Lung (tissue), 12 donors: ENCODE results near the gene MOGAT2. TPM values are rescaled to one million over a fixed set of nuclear protein-coding genes. Genes with fewer than 3 reads are reported as not detected.

Experiments
- ATAC-seq: fragments of 200-7000 bp; cut with Tn5 transposase; one replicate; pipeline ENCODE4 v1.9.1; 2020; ENCODE audit warnings: moderate number of reproducible peaks; ENCODE audit not compliant: insufficient read depth, low FRiP score
- DNase-seq, 3 donors: peaks; one replicate each; pipeline ENCODE4 v3.0.0-alpha.2; 2013 to 2017
- H3K27ac ChIP-seq, 2 donors: one replicate each; pipeline ENCODE4 v1.5.1; 2013; ENCODE audit warnings: mild to moderate bottlenecking in 2 of 2, moderate library complexity in 2 of 2, control low read depth in 1 of 2, inconsistent platforms in 1 of 2, low read depth in 1 of 2, low read length in 1 of 2
- H3K27me3 ChIP-seq, 3 donors: one replicate each; pipeline ENCODE4 v1.5.1; 2013; ENCODE audit warnings: low read length in 2 of 3; ENCODE audit not compliant: control insufficient read depth in 3 of 3, insufficient read depth in 3 of 3
- H3K36me3 ChIP-seq, 4 donors: one replicate each; pipeline ENCODE4 v1.5.1; 2013; ENCODE audit warnings: low read length in 4 of 4, mild to moderate bottlenecking in 1 of 4, moderate library complexity in 1 of 4; ENCODE audit not compliant: control insufficient read depth in 4 of 4, insufficient read depth in 4 of 4
- H3K4me1 ChIP-seq, 5 donors: one replicate each; pipeline ENCODE4 v1.5.1; 2013; ENCODE audit warnings: low read length in 5 of 5, mild to moderate bottlenecking in 2 of 5, moderate library complexity in 1 of 5; ENCODE audit not compliant: control insufficient read depth in 5 of 5, insufficient read depth in 5 of 5
- H3K4me3 ChIP-seq: one replicate; pipeline ENCODE4 v1.5.1; 2013; ENCODE audit warnings: mild to moderate bottlenecking, control low read depth, moderate library complexity
- H3K9ac ChIP-seq, 2 donors: one replicate each; pipeline ENCODE4 v1.5.1; 2013; ENCODE audit warnings: low read length in 2 of 2, control low read depth in 1 of 2; ENCODE audit not compliant: insufficient read depth in 1 of 2
- H3K9me3 ChIP-seq, 4 donors: one replicate each; pipeline ENCODE4 v1.5.1; 2013; ENCODE audit warnings: low read length in 3 of 4, mild to moderate bottlenecking in 1 of 4, moderate library complexity in 1 of 4; ENCODE audit not compliant: control insufficient read depth in 4 of 4, insufficient read depth in 3 of 4
- WGBS, 2 donors: extraction: QIAGEN DNeasy Blood & Tissue Kit; methylation state at CpG; one replicate each; pipeline ENCODE4 v1.1.7; 2013; 5-methylcytosine and 5-hydroxymethylcytosine counted together
- polyA plus RNA-seq, 2 donors: library from polyadenylated mRNA; stranded (reverse); fragments of 200-250 nt; gene quantifications; one replicate each; pipeline ENCODE4 v1.2.1, GENCODE V29; 2013
- total RNA-seq, 2 donors: library from RNA; depleted of rRNA in 1 of 2; stranded (reverse); fragments of >200 nt in 1 of 2; gene quantifications; one replicate each; pipeline ENCODE4 v1.2.1, GENCODE V29; 2014 to 2021
- TF ChIP-seq, protein P1 (sequence below): IDR thresholded peaks from 2 replicates; pipeline ENCODE4 v1.5.1; 2012; ENCODE audit warnings: mild to moderate bottlenecking; ENCODE audit errors: control extremely low read depth, extremely low read depth
- donor health status: control.
- donor health status: control.
- donor health status: Bipolar disorder and iron deficiency.
- donor health status: healthy.
- donor health status: DM: yes; HTN: yes; CAD: no.

Gene MOGAT2
- total and polyA plus RNA-seq, 4 donors = 0.06 to 0.09 TPM; not detected in 2

DNA sequence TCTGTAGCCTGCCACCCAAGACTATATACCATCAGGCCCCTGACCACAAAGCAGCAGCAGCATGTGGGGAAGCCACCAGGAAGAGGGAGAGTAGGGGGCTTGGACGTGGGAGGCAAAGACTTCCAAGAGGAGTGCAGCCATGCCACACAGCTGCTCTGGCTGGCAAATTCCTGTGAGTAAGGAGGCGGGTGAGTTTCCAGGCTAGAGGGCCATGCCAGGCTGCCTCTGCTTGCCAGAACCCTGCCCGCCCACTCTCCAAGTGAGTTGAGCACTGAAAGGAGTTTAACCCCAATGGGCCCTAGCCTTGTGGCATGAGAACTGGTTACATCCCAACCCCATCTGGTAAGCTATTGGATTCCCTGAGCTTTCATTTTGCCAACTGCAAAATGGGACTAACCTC, 46.2 kb downstream of the MOGAT2 start:
- Histone ChIP-seq H3K27me3 (peaks cover 0 to 11% (median 3%) of the 10 kb centered on the region in 3 donors), H3K4me1 (peaks cover 0 to 9% (median 4%) of the 10 kb centered on the region in 5 donors), H3K9me3 (no peaks in the 10 kb centered on the region), H3K4me3 (no peak overlapping the region), H3K9ac (no peak overlapping the region), H3K36me3 (no peaks in the 10 kb centered on the region), H3K27ac (no peak overlapping the region)
- ATAC-seq (no peak), DNase-seq (no peak)
- TF ChIP-seq, protein P1, sequence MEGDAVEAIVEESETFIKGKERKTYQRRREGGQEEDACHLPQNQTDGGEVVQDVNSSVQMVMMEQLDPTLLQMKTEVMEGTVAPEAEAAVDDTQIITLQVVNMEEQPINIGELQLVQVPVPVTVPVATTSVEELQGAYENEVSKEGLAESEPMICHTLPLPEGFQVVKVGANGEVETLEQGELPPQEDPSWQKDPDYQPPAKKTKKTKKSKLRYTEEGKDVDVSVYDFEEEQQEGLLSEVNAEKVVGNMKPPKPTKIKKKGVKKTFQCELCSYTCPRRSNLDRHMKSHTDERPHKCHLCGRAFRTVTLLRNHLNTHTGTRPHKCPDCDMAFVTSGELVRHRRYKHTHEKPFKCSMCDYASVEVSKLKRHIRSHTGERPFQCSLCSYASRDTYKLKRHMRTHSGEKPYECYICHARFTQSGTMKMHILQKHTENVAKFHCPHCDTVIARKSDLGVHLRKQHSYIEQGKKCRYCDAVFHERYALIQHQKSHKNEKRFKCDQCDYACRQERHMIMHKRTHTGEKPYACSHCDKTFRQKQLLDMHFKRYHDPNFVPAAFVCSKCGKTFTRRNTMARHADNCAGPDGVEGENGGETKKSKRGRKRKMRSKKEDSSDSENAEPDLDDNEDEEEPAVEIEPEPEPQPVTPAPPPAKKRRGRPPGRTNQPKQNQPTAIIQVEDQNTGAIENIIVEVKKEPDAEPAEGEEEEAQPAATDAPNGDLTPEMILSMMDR = no peak
- WGBS, 2 donors = 63 to 73% methylated on average over 3 of the region's 3 CpGs

DNA sequence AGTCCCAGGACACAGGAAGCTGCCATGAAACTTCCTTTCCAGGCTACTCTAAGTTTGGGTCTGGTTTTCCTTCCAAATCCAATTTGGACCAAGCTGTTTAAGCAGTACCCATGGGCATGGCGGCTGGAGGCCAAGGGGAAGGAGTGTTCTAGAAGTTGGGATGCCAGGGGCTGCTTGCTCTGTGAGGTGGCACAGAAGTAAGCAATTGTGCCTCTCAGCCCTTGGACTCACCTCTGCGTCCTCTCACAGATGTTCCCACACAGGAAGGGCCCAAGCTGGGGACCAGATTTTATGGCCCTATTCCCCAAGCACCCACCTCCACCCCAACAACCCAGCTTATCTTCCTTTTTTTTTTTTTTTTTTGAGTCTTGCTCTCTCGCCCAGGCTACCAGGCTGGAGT, 47.5 kb downstream of the MOGAT2 start:
- H3K27me3 ChIP-seq = peaks cover 0 to 20% (median 8%) of the 10 kb centered on the region in 3 donors
- ATAC-seq (no peak), DNase-seq (no peak)
- peaks cover 0 to 15% (median 4%) of the 10 kb centered on the region in 5 donors for H3K4me1 ChIP-seq
- no peak overlapping the region for H3K4me3 ChIP-seq
- H3K9me3 ChIP-seq = no peaks in the 10 kb centered on the region
- no peak overlapping the region for H3K9ac ChIP-seq
- TF ChIP-seq, protein P1 = no peak
- H3K36me3 ChIP-seq = no peaks in the 10 kb centered on the region
- no peak overlapping the region for H3K27ac ChIP-seq
- 98 to 100% methylated on average over 3 of the region's 3 CpGs for WGBS, 2 donors

DNA sequence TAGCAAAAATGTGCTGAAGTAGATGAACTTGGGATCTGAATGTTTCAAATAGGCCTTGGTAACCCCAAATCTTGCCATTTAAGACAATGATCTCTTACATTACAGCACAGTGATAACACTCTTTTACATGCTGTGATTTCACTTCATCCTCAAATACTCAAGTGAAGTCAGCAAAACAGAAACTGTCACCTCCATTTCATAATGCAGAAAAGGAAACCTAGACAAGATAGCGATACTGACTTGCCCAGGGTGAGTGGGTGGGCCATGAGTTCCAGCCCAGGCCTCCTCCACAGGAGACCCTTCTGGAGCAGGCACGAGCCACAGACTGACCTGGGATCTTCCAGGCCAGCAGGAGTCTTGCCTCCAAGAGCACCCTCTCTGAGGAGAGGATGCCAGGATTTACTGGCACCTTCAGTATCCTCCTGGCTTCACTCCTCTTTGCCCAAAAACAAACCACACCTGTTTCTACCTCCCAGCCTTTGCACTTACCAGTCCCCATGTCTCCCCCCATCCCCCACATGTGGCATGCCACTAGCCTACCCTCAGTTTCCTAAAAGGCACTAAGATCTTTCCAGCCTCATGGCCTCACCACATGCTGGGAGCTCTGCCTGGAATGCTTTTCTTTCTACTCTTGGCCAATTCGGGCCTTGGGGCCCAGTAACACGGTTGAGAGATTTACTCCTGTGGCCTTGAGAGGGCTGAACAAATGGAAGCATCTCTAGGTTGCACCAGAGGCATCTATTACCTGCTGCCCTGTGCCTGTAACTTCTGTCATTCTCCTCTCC, 49.0 kb downstream of the MOGAT2 start:
- H3K4me1 ChIP-seq = peaks cover 0 to 15% (median 4%) of the 10 kb centered on the region in 5 donors
- no peak overlapping the region for H3K27ac ChIP-seq
- DNase-seq = no peak
- peaks cover 0 to 23% (median 13%) of the 10 kb centered on the region in 3 donors for H3K27me3 ChIP-seq
- H3K4me3 ChIP-seq = no peak overlapping the region
- H3K9ac ChIP-seq = no peak overlapping the region
- TF ChIP-seq, protein P1 = no peak
- WGBS, 2 donors = 76 to 85% methylated on average over 4 of the region's 4 CpGs
- no peaks in the 10 kb centered on the region for H3K36me3 ChIP-seq
- no peak for ATAC-seq
- H3K9me3 ChIP-seq = no peaks in the 10 kb centered on the region
